ENCODE measurements around the gene PDZD4.

Gene PDZD4

GRCh38 chrX:153781428-153782047 lies 48.8 kb downstream of the PDZD4 start:
- no peak for DNase-seq

DNA sequence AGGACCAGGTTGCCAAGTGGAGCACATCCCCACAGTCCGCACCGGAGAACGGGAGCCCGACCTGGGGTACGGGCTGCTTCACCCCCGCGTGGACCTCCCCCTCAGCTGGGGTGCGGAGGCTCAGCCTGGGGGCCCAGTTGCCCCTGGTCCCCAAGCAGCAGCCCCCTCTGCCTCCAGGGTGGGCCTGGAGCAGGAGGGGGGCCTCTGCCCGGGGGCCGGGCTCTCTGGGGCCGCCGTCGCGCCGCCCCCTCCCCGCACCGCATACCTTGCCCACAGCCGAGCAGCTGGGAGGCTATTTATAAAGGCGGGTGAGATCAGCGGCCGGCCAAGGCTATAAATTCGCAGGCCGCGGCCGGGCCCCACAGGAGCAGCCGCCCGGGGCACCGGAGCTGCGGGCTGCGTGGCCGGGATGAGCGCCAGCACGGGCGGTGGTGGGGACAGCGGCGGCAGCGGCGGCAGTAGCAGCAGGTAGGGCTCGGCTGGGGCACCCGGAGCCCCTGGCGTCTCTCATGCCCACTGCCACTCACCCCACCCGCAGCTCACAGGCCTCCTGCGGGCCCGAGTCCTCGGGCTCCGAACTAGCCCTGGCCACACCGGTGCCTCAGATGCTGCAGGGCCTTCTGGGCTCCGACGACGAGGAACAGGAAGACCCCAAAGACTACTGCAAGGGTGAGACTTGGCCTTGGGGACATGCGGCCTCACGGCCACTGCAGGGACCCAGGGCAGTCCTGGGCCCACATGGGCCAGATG lies 49.5 kb downstream of the PDZD4 start, which contains the start of gene SRPK3:
SRPK3 (plus strand) TSS at position 364 of the 750 bp plus-strand sequence; CDS start at position 410, 46 bp downstream.
- no peak for DNase-seq

GRCh38 chrX:153779891-153780677 lies 50.3 kb downstream of the PDZD4 start:
- no peak for DNase-seq

DNA sequence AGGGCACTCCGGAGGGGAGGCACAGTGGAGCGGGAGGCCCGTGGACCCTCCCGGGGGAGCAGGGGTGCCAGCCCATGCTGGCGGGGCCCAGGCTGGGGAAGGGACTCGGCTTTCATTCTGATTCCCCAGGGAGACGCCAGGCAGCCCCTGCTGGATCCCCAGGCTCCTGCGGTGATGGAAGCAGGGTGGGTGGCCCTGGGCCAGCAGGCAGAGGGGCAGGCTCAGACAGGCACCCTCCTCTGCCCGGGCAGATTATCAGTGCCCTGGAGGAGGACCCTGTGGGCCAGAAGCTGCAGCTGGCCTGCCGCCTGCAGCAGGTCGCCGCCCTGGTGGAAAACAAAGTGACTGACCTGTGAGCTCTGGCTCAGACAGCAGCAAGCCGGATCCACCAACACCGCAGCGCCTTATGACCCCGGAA lies 51.7 kb downstream of the PDZD4 start:
- DNase-seq = no peak

- no peak for DNase-seq
Measured at GRCh38 chrX:153778181-153778580, 52.2 kb downstream of the PDZD4 start.

DNA sequence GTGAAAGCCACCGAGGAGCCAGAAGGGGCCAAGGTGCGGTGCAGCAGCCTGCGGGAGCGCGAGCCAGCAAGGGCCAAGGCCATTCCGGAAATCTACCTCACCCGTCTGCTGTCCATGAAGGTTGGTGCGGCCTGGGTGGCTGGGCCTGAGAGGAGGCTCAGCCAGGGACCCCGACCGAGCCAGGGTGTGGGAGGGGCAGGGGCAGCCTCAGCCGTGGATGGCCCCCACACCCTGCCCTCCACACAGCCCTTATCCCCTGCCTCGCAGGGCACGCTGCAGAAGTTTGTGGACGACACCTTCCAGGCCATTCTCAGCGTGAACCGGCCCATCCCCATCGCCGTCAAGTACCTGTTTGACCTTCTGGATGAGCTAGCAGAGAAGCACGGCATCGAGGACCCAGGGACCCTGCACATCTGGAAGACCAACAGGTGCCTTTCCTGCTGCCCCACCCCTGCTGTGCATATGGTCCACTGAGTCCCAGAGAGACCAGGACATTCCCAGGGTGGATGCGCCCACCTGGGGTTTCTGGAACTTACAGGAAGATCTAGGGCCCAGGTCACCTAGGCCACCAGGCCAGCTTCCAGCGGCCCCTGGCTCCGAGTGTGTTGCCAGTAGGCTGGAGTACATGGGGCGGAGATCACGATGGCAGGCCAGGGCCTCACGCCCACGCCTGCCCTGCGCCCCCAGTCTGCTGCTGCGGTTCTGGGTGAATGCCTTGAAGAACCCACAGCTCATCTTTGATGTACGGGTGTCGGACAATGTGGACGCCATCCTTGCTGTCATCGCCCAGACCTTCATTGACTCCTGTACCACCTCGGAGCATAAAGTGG lies 52.9 kb downstream of the PDZD4 start:
- DNase-seq = no peak

- DNase-seq = no peak
Measured at GRCh38 chrX:153776611-153777045, 53.7 kb downstream of the PDZD4 start.

- DNase-seq = no peak
Measured at GRCh38 chrX:153776120-153776599, 54.2 kb downstream of the PDZD4 start.

DNA sequence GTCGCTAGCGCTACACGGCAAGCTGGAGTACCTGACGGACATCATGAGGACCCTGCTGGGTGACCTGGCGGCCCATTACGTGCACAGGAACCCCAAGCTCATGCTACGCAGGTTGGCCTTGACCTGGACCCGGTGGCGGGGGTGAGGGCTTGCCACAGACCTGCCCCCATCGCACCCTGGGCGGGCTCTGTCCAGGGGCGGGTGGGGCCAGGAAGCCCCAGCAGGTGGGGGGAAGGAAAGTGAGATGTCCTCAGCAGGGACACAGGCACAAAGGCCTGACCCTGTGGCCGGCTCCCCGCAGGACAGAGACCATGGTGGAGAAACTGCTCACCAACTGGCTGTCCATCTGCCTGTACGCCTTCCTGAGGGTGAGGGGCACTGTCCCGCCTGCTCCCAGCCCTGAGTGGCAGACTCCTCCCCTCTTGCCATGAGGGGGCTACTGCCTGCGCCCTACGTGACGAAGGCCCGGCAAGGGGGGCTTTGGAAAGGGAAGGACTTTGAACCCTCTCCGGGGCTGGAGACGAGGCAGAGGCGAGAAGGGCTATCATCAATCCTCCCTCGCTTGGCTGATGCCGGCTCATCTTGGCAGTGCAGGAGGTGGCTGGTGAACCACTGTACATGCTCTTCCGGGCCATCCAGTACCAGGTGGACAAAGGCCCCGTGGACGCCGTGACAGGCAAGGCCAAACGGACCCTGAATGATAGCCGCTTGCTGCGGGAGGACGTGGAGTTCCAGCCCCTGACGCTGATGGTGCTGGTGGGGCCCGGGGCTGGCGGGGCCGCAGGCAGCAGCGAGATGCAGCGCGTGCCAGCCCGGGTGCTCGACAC lies 54.8 kb downstream of the PDZD4 start:
- no peak for DNase-seq

- no peak for DNase-seq
Measured at GRCh38 chrX:153774576-153775292, 55.6 kb downstream of the PDZD4 start.

GRCh38 chrX:153773741-153774575 lies 56.4 kb downstream of the PDZD4 start:
- DNase-seq = no peak

DNA sequence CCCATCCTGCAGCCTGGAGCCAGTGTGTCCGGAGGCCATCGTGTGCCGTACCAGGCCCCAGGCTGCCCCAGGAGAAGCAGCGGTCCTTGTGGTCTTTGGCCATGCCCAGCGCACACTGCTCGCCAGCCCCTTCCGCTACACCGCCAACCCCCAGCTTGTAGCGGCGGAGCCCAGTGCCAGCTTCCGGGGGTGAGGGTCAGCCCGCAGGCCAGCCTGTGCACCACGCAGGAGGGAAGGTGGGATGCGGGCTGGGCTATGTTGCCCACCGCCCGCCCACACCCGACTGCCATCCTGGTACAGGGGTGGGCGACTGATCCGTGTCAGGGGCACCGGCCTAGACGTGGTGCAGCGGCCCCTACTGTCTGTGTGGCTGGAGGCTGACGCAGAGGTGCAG lies 57.1 kb downstream of the PDZD4 start:
- DNase-seq = no peak

- DNase-seq = no peak
Measured at GRCh38 chrX:153772316-153773217, 57.8 kb downstream of the PDZD4 start.

DNA sequence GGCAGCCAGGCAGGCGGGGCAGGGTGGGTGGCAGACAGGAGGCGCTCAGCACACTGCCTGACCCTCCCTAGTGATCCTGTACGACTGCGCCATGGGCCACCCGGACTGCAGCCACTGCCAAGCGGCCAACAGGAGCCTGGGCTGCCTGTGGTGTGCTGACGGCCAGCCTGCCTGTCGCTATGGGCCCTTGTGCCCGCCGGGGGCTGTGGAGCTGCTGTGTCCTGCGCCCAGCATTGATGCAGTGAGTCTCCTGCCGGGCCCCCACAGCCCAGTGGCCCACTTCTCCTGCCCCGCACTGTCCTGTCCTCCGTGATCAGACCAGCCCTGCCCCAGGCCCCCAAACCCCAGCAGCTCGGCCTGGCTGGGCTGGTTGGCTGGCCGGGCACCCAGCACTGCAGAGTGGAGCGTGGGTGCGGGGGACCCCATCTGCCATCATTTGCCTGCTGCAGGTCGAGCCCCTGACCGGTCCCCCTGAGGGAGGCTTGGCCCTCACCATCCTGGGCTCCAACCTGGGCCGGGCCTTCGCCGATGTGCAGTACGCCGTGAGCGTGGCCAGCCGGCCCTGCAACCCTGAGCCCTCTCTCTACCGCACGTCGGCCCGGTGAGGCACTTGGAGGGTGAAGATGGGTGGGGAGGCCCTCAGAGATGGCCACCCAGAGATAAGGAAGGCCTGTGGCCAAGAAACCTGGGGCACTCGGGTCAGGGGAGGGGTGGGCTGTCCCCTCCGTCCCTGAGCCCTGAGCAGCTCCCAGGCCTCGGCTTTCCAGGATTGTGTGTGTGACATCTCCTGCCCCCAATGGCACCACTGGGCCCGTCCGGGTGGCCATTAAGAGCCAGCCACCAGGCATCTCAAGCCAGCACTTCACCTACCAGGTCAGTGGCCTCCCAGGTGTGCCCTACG lies 58.7 kb downstream of the PDZD4 start:
- no peak for DNase-seq

GRCh38 chrX:153770601-153771414 lies 59.5 kb downstream of the PDZD4 start:
- no peak for DNase-seq

DNA sequence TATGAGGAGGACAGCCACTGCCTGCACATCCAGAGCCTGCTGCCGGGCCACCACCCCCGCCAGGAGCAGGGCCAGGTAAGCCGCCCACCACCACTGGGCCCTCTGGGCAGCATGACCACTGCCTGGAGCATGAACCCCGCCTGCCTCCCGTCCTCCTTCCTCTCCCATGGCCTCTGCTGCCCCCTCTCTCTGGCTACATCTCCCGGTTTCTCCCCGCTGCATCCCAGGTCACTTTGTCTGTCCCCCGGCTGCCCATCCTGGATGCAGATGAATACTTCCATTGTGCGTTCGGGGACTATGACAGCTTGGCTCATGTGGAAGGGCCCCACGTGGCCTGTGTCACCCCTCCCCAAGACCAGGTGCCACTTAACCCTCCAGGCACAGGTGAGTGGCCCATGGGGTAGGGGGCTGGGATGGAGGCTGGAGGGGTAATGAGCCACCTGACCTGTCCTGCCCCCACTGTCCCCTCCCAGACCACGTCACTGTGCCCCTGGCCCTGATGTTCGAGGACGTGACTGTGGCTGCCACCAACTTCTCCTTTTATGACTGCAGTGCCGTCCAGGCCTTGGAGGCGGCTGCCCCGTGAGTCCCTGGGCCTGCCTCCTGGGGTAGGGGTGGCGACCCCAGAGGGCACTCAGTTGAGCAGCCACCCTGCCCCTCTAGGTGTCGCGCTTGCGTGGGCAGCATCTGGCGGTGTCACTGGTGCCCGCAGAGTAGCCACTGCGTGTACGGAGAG lies 60.3 kb downstream of the PDZD4 start:
- no peak for DNase-seq

Measured in stimulated activated CD4-positive, alpha-beta T cell treated with anti-CD3 and anti-CD28 coated beads, Interleukin-4, amount 100 ng/mL, for 1 hour (primary cell).